WTC11 (cell line): ENCODE data around the gene UBAC2. TPM values are rescaled to one million over a fixed set of nuclear protein-coding genes. Genes with fewer than 3 reads are reported as not detected.

Experiments used
- ATAC-seq: fragments of 200-7000 bp; cut with Tn5 transposase; 2 replicates; pipeline ENCODE4 v1.10.0; 2021; ENCODE audit warnings: mild to moderate bottlenecking, moderate library complexity
- Bru-seq: library from RNA; stranded (reverse); fragments of 400-500 nt; gene quantifications from one replicate; lab custom pipeline; 2021; lab: Mats Ljungman, UMichigan
- CTCF ChIA-PET: fragments of 300-600 bp; sonication (Branson Sonifier 250); formaldehyde crosslinking; loops from one replicate; lab custom pipeline; 2021; ENCODE audit warnings: antibody characterized with exemption; lab: Charles Lee
- POLR2A ChIA-PET: fragments of 350-600 bp; sonication (Branson Sonifier 250); formaldehyde crosslinking; loops from one replicate; lab custom pipeline; 2021; ENCODE audit warnings: antibody characterized with exemption; lab: Charles Lee
- DNase-seq: peaks from one replicate; pipeline ENCODE4 v3.0.0; 2021; ENCODE audit warnings: low spot score
- H3K27ac Mint-ChIP-seq: 2 replicates; pipeline ENCODE4 v1.8.0; 2021; ENCODE audit warnings: mixed read lengths
- H3K27me3 Mint-ChIP-seq: 2 replicates; pipeline ENCODE4 v1.8.0; 2021; ENCODE audit warnings: low read depth, mild to moderate bottlenecking, moderate library complexity, mixed read lengths
- H3K36me3 Mint-ChIP-seq: 2 replicates; pipeline ENCODE4 v1.8.0; 2021; ENCODE audit warnings: mixed read lengths
- H3K4me1 Mint-ChIP-seq: 2 replicates; pipeline ENCODE4 v1.8.0; 2022; ENCODE audit warnings: mixed read lengths
- H3K4me3 Mint-ChIP-seq: 2 replicates; pipeline ENCODE4 v1.8.0; 2021; ENCODE audit warnings: mild to moderate bottlenecking, moderate library complexity, mixed read lengths
- H3K9me3 Mint-ChIP-seq: 2 replicates; pipeline ENCODE4 v1.8.0; 2021; ENCODE audit warnings: mixed read lengths
- ARID4B ChIP-seq: sonication (generic); formaldehyde crosslinking; IDR thresholded peaks from 2 replicates; pipeline ENCODE4 v1.8.0; 2023; ENCODE audit warnings: missing genetic modification reagents, mild to moderate bottlenecking, borderline replicate concordance
- ATF1 ChIP-seq: sonication (generic); formaldehyde crosslinking; IDR thresholded peaks from 2 replicates; pipeline ENCODE4 v1.8.1; 2023; ENCODE audit warnings: mild to moderate bottlenecking, moderate library complexity, missing genetic modification reagents
- CBFB ChIP-seq: sonication (generic); formaldehyde crosslinking; IDR thresholded peaks from 2 replicates; pipeline ENCODE4 v1.8.1; 2022; ENCODE audit warnings: mild to moderate bottlenecking, low read depth, missing genetic modification reagents
- CREM ChIP-seq: sonication (generic); formaldehyde crosslinking; IDR thresholded peaks from 2 replicates; pipeline ENCODE4 v1.8.1; 2022; ENCODE audit warnings: mild to moderate bottlenecking, missing genetic modification reagents, moderate library complexity
- CTCF ChIP-seq: fragments of 200-600 bp; IDR thresholded peaks from 2 replicates; pipeline ENCODE4 v1.8.0; 2022; ENCODE audit warnings: antibody characterized with exemption
- FOXK1 ChIP-seq: sonication (generic); formaldehyde crosslinking; IDR thresholded peaks from 2 replicates; pipeline ENCODE4 v1.8.0; 2022; ENCODE audit warnings: mild to moderate bottlenecking, moderate library complexity, missing genetic modification reagents
- GABPB1 ChIP-seq: sonication (generic); formaldehyde crosslinking; IDR thresholded peaks from 2 replicates; pipeline ENCODE4 v1.8.1; 2023; ENCODE audit warnings: mild to moderate bottlenecking, missing genetic modification reagents
- HMGA2 ChIP-seq: fragments of 250-450 bp; sonication (Bioruptor Pico); IDR thresholded peaks from 2 replicates; pipeline ENCODE4 v1.4.0; 2021; ENCODE audit warnings: mild to moderate bottlenecking, moderate library complexity
- JUN ChIP-seq: sonication (generic); formaldehyde crosslinking; IDR thresholded peaks from 2 replicates; pipeline ENCODE4 v1.8.0; 2023; ENCODE audit warnings: mild to moderate bottlenecking, missing genetic modification reagents
- MXD4 ChIP-seq: fragments of 250-450 bp; sonication (Bioruptor Pico); IDR thresholded peaks from 2 replicates; pipeline ENCODE4 v1.8.0; 2021; ENCODE audit warnings: mild to moderate bottlenecking, moderate library complexity, borderline replicate concordance
- NFATC4 ChIP-seq: fragments of 250-450 bp; sonication (Bioruptor Pico); IDR thresholded peaks from 2 replicates; pipeline ENCODE4 v1.9.0; 2021; ENCODE audit warnings: mild to moderate bottlenecking
- OVOL2 ChIP-seq: fragments of 250-450 bp; sonication (Bioruptor Pico); IDR thresholded peaks from 2 replicates; pipeline ENCODE4 v1.9.0; 2021; ENCODE audit warnings: mild to moderate bottlenecking, borderline replicate concordance
- RELA ChIP-seq: sonication (generic); formaldehyde crosslinking; IDR thresholded peaks from 2 replicates; pipeline ENCODE4 v1.8.1; 2022; ENCODE audit warnings: missing genetic modification reagents, mild to moderate bottlenecking, borderline replicate concordance
- SP1 ChIP-seq: sonication (generic); formaldehyde crosslinking; conservative IDR thresholded peaks from 2 replicates; pipeline ENCODE4 v1.8.1; 2022; ENCODE audit warnings: missing genetic modification reagents
- TP53 ChIP-seq: sonication (generic); formaldehyde crosslinking; IDR thresholded peaks from 2 replicates; pipeline ENCODE4 v1.8.1; 2023; ENCODE audit warnings: mild to moderate bottlenecking, missing genetic modification reagents
- ZBTB21 ChIP-seq: sonication (generic); formaldehyde crosslinking; IDR thresholded peaks from 2 replicates; pipeline ENCODE4 v1.8.1; 2023; ENCODE audit warnings: mild to moderate bottlenecking, missing genetic modification reagents, borderline replicate concordance
- ZMAT4 ChIP-seq: fragments of 250-450 bp; sonication (Bioruptor Pico); IDR thresholded peaks from 2 replicates; pipeline ENCODE4 v1.9.0; 2021; ENCODE audit warnings: mild to moderate bottlenecking
- ZNF138 ChIP-seq: sonication (generic); formaldehyde crosslinking; conservative IDR thresholded peaks from 2 replicates; pipeline ENCODE4 v1.8.1; 2022; ENCODE audit warnings: mild to moderate bottlenecking, moderate library complexity, missing genetic modification reagents
- ZNF263 ChIP-seq: sonication (generic); formaldehyde crosslinking; IDR thresholded peaks from 2 replicates; pipeline ENCODE4 v1.8.1; 2022; ENCODE audit warnings: low read depth, mild to moderate bottlenecking, moderate library complexity, missing genetic modification reagents
- ZNF396 ChIP-seq: fragments of 250-450 bp; sonication (Bioruptor Pico); IDR thresholded peaks from 2 replicates; pipeline ENCODE4 v1.8.0; 2021; ENCODE audit warnings: mild to moderate bottlenecking, moderate library complexity, borderline replicate concordance
- ZNF416 ChIP-seq: fragments of 250-450 bp; sonication (Bioruptor Pico); IDR thresholded peaks from 2 replicates; pipeline ENCODE4 v1.9.0; 2021; ENCODE audit warnings: mild to moderate bottlenecking, inconsistent platforms
- long read RNA-seq, 3 experiments: library from RNA in 1 of 3; library from capped mRNA in 1 of 3; library from polyadenylated mRNA in 1 of 3; unstranded in 2 of 3; stranded (forward) in 1 of 3; transcript quantifications; one replicate each; pipeline ENCODE4 v2.0.0, GENCODE V29; 2021
- total RNA-seq: library from RNA; stranded (reverse); gene quantifications from 3 replicates; pipeline ENCODE4 v1.2.3, GENCODE V29; 2021
- TF ChIP-seq, protein P1 (sequence below): sonication (generic); formaldehyde crosslinking; IDR thresholded peaks from 2 replicates; pipeline ENCODE4 v1.8.1; 2022; ENCODE audit warnings: mild to moderate bottlenecking, moderate library complexity, missing genetic modification reagents
- TF ChIP-seq, protein P2 (sequence below): sonication (generic); formaldehyde crosslinking; IDR thresholded peaks from 2 replicates; pipeline ENCODE4 v1.8.0; 2023; ENCODE audit warnings: missing genetic modification reagents
- TF ChIP-seq, protein P3 (sequence below): sonication (generic); formaldehyde crosslinking; IDR thresholded peaks from 2 replicates; pipeline ENCODE4 v1.8.1; 2022; ENCODE audit warnings: low read depth, mild to moderate bottlenecking, moderate library complexity, missing genetic modification reagents, borderline replicate concordance

UBAC2 gene
- total RNA-seq (64.7 to 72.4 TPM (median 71.3 TPM) in 3 replicates), Bru-seq, nascent RNA (percentile 86 among the genes with signal in this experiment)
- long read RNA-seq, experiment 1, transcript UBAC2-203 (9 exons, 1,375 nt) = major isoform, 254 of 325 reads
- long read RNA-seq, experiment 1, partial matches to known transcripts = 10 of 325 reads
- long read RNA-seq, experiment 1, other reads (novel, unspliced or antisense) = 57 of 325 reads
- long read RNA-seq, experiment 2, transcript UBAC2-203 (9 exons, 1,375 nt) = major isoform, 29 of 88 reads
- long read RNA-seq, experiment 2, partial matches to known transcripts = 23 of 88 reads
- long read RNA-seq, experiment 2, other reads (novel, unspliced or antisense) = 35 of 88 reads
- long read RNA-seq, experiment 3, transcript UBAC2-203 (9 exons, 1,375 nt) = major isoform, 120 of 182 reads
- long read RNA-seq, experiment 3, partial matches to known transcripts = 36 of 182 reads
- long read RNA-seq, experiment 3, other reads (novel, unspliced or antisense) = 26 of 182 reads

- peaks cover 49% of the 10 kb centered on the region for H3K4me1 Mint-ChIP-seq
- TF ChIP-seq NFATC4 (CRISPR knock-in tag) = peak; percentile 68; the same call in 1 of the 2 replicates
- TF ChIP-seq ZBTB21 = peak; percentile 57
- TF ChIP-seq CBFB = peak; percentile 85
- 0 out of 2 replicates have a peak, but pooled peaks have one; percentile 80 for TF ChIP-seq ZNF138 (CRISPR knock-in tag)
- TF ChIP-seq JUN (CRISPR knock-in tag) = peak; percentile 55; the same call in 1 of the 2 replicates
- 0 out of 2 replicates have a peak, but pooled peaks have one; percentile 28 for TF ChIP-seq HMGA2 (CRISPR knock-in tag)
- TF ChIP-seq SP1 (CRISPR knock-in tag) = peak; percentile 72
- TF ChIP-seq GABPB1 (CRISPR knock-in tag) = 0 out of 2 replicates have a peak, but pooled peaks have one; percentile 25
- peak; percentile 43; the same call in 1 of the 2 replicates for TF ChIP-seq FOXK1 (CRISPR knock-in tag)
- TF ChIP-seq TP53 (CRISPR knock-in tag) = peak; percentile 46; the same call in 1 of the 2 replicates
- no peak for TF ChIP-seq ZMAT4 (CRISPR knock-in tag)
- no peak for TF ChIP-seq ZNF396
- peak; percentile 16; the same call in 1 of the 2 replicates for TF ChIP-seq ARID4B (CRISPR knock-in tag)
- TF ChIP-seq CREM (CRISPR knock-in tag) = peak; percentile 75; the same call in 1 of the 2 replicates
- TF ChIP-seq ZNF263 (CRISPR knock-in tag) = no peak; the same call in 1 of the 2 replicates
- TF ChIP-seq ZNF416 (CRISPR knock-in tag) = 0 out of 2 replicates have a peak, but pooled peaks have one; percentile 71
- TF ChIP-seq ATF1 (CRISPR knock-in tag) = no peak
- peak; percentile 29; the same call in 1 of the 2 replicates for TF ChIP-seq RELA (CRISPR knock-in tag)
- TF ChIP-seq MXD4 (CRISPR knock-in tag) = no peak
- TF ChIP-seq, protein P1, sequence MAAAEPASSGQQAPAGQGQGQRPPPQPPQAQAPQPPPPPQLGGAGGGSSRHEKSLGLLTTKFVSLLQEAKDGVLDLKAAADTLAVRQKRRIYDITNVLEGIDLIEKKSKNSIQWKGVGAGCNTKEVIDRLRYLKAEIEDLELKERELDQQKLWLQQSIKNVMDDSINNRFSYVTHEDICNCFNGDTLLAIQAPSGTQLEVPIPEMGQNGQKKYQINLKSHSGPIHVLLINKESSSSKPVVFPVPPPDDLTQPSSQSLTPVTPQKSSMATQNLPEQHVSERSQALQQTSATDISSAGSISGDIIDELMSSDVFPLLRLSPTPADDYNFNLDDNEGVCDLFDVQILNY (CRISPR knock-in tag) = peak; percentile 61
- TF ChIP-seq, protein P2, sequence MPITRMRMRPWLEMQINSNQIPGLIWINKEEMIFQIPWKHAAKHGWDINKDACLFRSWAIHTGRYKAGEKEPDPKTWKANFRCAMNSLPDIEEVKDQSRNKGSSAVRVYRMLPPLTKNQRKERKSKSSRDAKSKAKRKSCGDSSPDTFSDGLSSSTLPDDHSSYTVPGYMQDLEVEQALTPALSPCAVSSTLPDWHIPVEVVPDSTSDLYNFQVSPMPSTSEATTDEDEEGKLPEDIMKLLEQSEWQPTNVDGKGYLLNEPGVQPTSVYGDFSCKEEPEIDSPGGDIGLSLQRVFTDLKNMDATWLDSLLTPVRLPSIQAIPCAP (CRISPR knock-in tag) = 0 out of 2 replicates have a peak, but pooled peaks have one; percentile 18
- TF ChIP-seq, protein P3, sequence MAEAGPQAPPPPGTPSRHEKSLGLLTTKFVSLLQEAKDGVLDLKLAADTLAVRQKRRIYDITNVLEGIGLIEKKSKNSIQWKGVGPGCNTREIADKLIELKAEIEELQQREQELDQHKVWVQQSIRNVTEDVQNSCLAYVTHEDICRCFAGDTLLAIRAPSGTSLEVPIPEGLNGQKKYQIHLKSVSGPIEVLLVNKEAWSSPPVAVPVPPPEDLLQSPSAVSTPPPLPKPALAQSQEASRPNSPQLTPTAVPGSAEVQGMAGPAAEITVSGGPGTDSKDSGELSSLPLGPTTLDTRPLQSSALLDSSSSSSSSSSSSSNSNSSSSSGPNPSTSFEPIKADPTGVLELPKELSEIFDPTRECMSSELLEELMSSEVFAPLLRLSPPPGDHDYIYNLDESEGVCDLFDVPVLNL (CRISPR knock-in tag) = peak; percentile 8; the same call in 1 of the 2 replicates
- TF ChIP-seq CTCF = no peak
- no peak; the same call in 1 of the 2 replicates for TF ChIP-seq OVOL2 (CRISPR knock-in tag)
Measured at GRCh38 chr13:99200432-99201167, at the start of gene UBAC2. UBAC2 (plus strand) TSS chr13:99200854; CDS start chr13:99200909, 55 bp downstream.

More at GRCh38 chr13:99200432-99201167, at the start of gene UBAC2:
- no peaks in the 10 kb centered on the region for H3K36me3 Mint-ChIP-seq
- H3K27me3 Mint-ChIP-seq = no peaks in the 10 kb centered on the region
- ChIA-PET CTCF (interaction anchor here (0.7 to 3.3 kb wide), 9 partner anchors 14 to 734 kb away, joined by 3 to 21 read pairs (median 3); no protein-coding TSS in a partner anchor), POLR2A (interaction anchor here (0.6 to 1.7 kb wide), 6 partner anchors 9 to 424 kb away, joined by 3 to 5 read pairs (median 3); no protein-coding TSS in a partner anchor)
- H3K9me3 Mint-ChIP-seq = no peaks in the 10 kb centered on the region
- DNase-seq = peak; percentile 95
- peak within 1 kb of the TSS; percentile 92 for H3K4me3 Mint-ChIP-seq
- peak; percentile 83 for ATAC-seq
- H3K27ac Mint-ChIP-seq = peak within 1 kb of the TSS; percentile 97
